MM.1S (cell line): ENCODE measurements around the gene TIMM44.

ENCODE experiments used
- DNase-seq: peaks from one replicate; pipeline ENCODE4 v3.0.0-alpha.2; 2015
- H2AFZ ChIP-seq: fragments of 300-600 bp; sonication (generic); 2 replicates; pipeline ENCODE4 v1.6.0; 2016; ENCODE audit warnings: antibody characterized with exemption, low read length
- H3F3A ChIP-seq: fragments of 300-600 bp; sonication (generic); 2 replicates; pipeline ENCODE4 v1.6.1; 2016; ENCODE audit warnings: mild to moderate bottlenecking, antibody characterized with exemption, low read length, moderate library complexity, mixed read lengths; ENCODE audit not compliant: insufficient read depth
- H3K27ac ChIP-seq: fragments of 300-600 bp; sonication (generic); 2 replicates; pipeline ENCODE4 v1.5.1; 2016; ENCODE audit warnings: mild to moderate bottlenecking, low read length
- H3K27me3 ChIP-seq: fragments of 300-600 bp; sonication (generic); replicated peaks from 2 replicates; pipeline ENCODE4 v1.6.0; 2016; ENCODE audit warnings: low read length; ENCODE audit not compliant: insufficient read depth
- H3K36me3 ChIP-seq: fragments of 300-600 bp; sonication (generic); replicated peaks from 2 replicates; pipeline ENCODE4 v1.6.1; 2016; ENCODE audit warnings: mild to moderate bottlenecking, low read length, mixed read lengths; ENCODE audit not compliant: insufficient read depth
- H3K4me1 ChIP-seq: fragments of 300-600 bp; sonication (generic); 2 replicates; pipeline ENCODE4 v1.6.1; 2016; ENCODE audit warnings: low read length, mixed read lengths
- H3K4me2 ChIP-seq: fragments of 300-600 bp; sonication (generic); 2 replicates; pipeline ENCODE4 v1.6.0; 2016; ENCODE audit warnings: low read depth, low read length
- H3K4me3 ChIP-seq: fragments of 300-600 bp; sonication (generic); 2 replicates; pipeline ENCODE4 v1.5.1; 2016; ENCODE audit warnings: low read length, mixed read lengths
- H3K79me2 ChIP-seq: fragments of 300-600 bp; sonication (generic); 2 replicates; pipeline ENCODE4 v1.6.1; 2016; ENCODE audit warnings: mixed run types, low read length, mixed read lengths
- H3K9ac ChIP-seq: fragments of 300-600 bp; sonication (generic); 2 replicates; pipeline ENCODE4 v1.6.1; 2016; ENCODE audit warnings: low read length, mixed read lengths
- H3K9me2 ChIP-seq: fragments of 300-600 bp; sonication (generic); replicated peaks from 2 replicates; pipeline ENCODE4 v1.6.1; 2016; ENCODE audit warnings: mild to moderate bottlenecking, low read length, mixed read lengths; ENCODE audit not compliant: insufficient read depth
- H3K9me3 ChIP-seq: fragments of 300-600 bp; sonication (generic); replicated peaks from 2 replicates; pipeline ENCODE4 v1.6.1; 2016; ENCODE audit warnings: mild to moderate bottlenecking, low read length, mixed read lengths; ENCODE audit not compliant: insufficient read depth
- H4K20me1 ChIP-seq: fragments of 300-600 bp; sonication (generic); 2 replicates; pipeline ENCODE4 v1.6.1; 2016; ENCODE audit warnings: mild to moderate bottlenecking, low read length, moderate library complexity, mixed read lengths; ENCODE audit not compliant: insufficient read depth
- EZH2 ChIP-seq: fragments of 300-600 bp; sonication (generic); optimal IDR thresholded peaks from 2 replicates; pipeline ENCODE3; 2017; ENCODE audit warnings: low read depth, mild to moderate bottlenecking, antibody characterized with exemption, low read length, mixed read lengths
- EZH2phosphoT487 ChIP-seq: fragments of 300-600 bp; sonication (generic); IDR thresholded peaks from 2 replicates; pipeline ENCODE4 v1.6.1; 2018; ENCODE audit warnings: antibody characterized with exemption, low read length
- TF ChIP-seq, protein P1 (sequence below): fragments of 300-600 bp; sonication (generic); IDR thresholded peaks from 2 replicates; pipeline ENCODE4 v1.5.1; 2016; ENCODE audit warnings: antibody characterized with exemption, low read length, mixed read lengths

TIMM44 gene

DNA sequence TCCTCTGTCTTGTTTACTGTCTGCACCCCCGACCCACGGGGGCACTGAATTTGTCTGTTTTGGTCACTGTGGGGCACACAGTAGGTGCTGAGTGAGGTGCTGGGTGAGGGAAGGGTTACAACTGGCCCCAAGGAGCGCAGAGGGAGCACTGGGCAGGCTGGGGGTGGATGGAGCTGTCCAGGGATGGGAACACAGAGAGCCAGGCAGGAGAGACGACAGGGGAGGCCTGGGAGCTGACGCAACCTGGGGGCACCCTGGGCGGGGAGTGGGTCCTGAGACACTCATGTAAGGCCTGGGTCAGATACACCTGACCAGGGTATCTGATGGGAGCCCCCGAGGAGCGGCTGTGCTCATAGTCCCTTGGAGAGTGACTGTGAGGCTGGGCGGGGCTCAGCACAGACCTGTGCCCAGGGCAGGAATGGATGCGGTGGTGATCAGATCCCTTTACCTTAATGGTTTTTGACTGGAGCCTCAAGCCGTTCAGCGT is 37.2 kb upstream of the TIMM44 start:
- peaks cover 78% of the 10 kb centered on the region for H3K79me2 ChIP-seq
- H3K9me3 ChIP-seq, result no peaks in the 10 kb centered on the region
- no peaks in the 10 kb centered on the region for H3F3A ChIP-seq

DNA sequence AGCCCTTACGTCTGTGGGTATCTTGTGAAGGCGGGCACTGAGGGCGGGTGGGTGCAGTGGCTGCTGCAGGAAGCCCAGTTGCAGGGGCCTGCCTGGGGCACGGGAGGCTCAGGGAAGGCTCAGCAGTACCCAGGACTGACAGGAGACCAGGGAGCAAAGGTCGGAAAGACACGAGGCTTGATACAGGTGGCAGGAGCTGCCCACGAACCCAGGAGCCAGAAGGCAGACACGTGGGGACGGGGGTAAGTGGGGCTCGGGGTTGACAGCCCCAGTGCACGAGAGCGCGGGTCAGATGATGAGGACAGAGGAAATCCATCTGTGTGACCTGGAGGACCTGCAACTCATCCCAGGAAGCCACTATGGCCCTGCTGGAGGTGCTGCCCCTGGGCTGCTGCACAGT is 36.7 kb upstream of the TIMM44 start:
- Histone ChIP-seq H3K27ac (no peak overlapping the region), H3K9ac (no peak overlapping the region), H3K9me2 (no peaks in the 10 kb centered on the region), H3K9me3 (no peaks in the 10 kb centered on the region), H3K36me3 (peaks cover 10% of the 10 kb centered on the region), H4K20me1 (peaks cover 11% of the 10 kb centered on the region; the same call in 1 of the 2 replicates), H2AFZ (no peak overlapping the region), H3K4me1 (no peaks in the 10 kb centered on the region), H3K4me2 (no peak overlapping the region), H3K4me3 (no peak overlapping the region), H3F3A (no peaks in the 10 kb centered on the region), H3K79me2 (peaks cover 76% of the 10 kb centered on the region), H3K27me3 (no peaks in the 10 kb centered on the region)
- no peak for DNase-seq
- TF ChIP-seq EZH2phosphoT487, result no peak
- TF ChIP-seq, protein P1, sequence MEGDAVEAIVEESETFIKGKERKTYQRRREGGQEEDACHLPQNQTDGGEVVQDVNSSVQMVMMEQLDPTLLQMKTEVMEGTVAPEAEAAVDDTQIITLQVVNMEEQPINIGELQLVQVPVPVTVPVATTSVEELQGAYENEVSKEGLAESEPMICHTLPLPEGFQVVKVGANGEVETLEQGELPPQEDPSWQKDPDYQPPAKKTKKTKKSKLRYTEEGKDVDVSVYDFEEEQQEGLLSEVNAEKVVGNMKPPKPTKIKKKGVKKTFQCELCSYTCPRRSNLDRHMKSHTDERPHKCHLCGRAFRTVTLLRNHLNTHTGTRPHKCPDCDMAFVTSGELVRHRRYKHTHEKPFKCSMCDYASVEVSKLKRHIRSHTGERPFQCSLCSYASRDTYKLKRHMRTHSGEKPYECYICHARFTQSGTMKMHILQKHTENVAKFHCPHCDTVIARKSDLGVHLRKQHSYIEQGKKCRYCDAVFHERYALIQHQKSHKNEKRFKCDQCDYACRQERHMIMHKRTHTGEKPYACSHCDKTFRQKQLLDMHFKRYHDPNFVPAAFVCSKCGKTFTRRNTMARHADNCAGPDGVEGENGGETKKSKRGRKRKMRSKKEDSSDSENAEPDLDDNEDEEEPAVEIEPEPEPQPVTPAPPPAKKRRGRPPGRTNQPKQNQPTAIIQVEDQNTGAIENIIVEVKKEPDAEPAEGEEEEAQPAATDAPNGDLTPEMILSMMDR, result no peak
- no peak for TF ChIP-seq EZH2

More for the DNA sequence above, 37.2 kb upstream of the TIMM44 start:
- Histone ChIP-seq H3K4me3 (no peak overlapping the region), H3K27me3 (no peaks in the 10 kb centered on the region), H3K27ac (no peak overlapping the region), H3K36me3 (peaks cover 10% of the 10 kb centered on the region), H2AFZ (no peak overlapping the region), H3K9ac (no peak overlapping the region), H3K9me2 (no peaks in the 10 kb centered on the region), H4K20me1 (peaks cover 16% of the 10 kb centered on the region; the same call in 1 of the 2 replicates), H3K4me2 (no peak overlapping the region), H3K4me1 (no peaks in the 10 kb centered on the region)
- no peak for DNase-seq
- TF ChIP-seq, protein P1, result no peak
- TF ChIP-seq EZH2 (no peak), EZH2phosphoT487 (no peak)

DNA sequence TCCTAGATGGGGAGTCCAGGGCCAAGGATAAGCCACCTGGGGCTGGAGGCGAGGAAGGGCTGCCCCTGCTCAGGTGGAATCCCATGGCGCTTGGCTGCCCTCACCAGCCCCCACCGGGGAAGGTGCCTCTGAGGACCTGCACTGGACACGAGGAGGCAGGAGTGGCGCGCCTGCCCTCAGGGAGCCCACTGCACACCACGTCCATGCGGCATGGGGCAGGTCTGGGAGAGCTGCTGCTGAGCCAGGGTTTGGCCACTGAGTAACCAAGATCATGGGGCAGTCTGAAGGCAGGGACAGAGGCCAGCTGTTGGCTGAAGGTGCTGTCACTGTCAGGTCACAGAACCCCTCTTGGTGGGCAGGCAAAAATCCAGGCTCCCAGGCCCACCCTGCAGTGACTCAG is 36.1 kb upstream of the TIMM44 start:
- Histone ChIP-seq H3K9me3 (no peaks in the 10 kb centered on the region), H3K36me3 (peaks cover 10% of the 10 kb centered on the region), H2AFZ (no peak overlapping the region), H3K79me2 (peaks cover 70% of the 10 kb centered on the region), H3K9me2 (no peaks in the 10 kb centered on the region), H3K9ac (no peak overlapping the region), H3K27ac (no peak overlapping the region), H3F3A (no peaks in the 10 kb centered on the region), H3K4me1 (no peaks in the 10 kb centered on the region), H3K4me3 (no peak overlapping the region), H3K4me2 (no peak overlapping the region), H4K20me1 (peaks cover 10% of the 10 kb centered on the region; the same call in 1 of the 2 replicates), H3K27me3 (no peaks in the 10 kb centered on the region)
- DNase-seq, result no peak
- TF ChIP-seq, protein P1, result no peak
